Hematopoietic multipotent progenitor cell treated with erythropoietin and hydrocortisone succinate and interleukin-3 and kit ligand, for 8 days (in vitro differentiated cells): ENCODE data around the gene VTI1A.

Experiments used
- DNase-seq: peaks from one replicate; pipeline ENCODE4 v3.0.0-alpha.2; 2015

The VTI1A gene

GRCh38 chr10:112548535-112549276, 101.7 kb downstream of the VTI1A start:
- no peak for DNase-seq

- DNase-seq, result no peak
Measured at GRCh38 chr10:112552593-112553110, 105.6 kb downstream of the VTI1A start.

- no peak for DNase-seq
Measured at GRCh38 chr10:112553315-112553714, 106.3 kb downstream of the VTI1A start.

- DNase-seq, result no peak
Measured at GRCh38 chr10:112554263-112554662, 107.2 kb downstream of the VTI1A start.

- DNase-seq, result no peak
Measured at GRCh38 chr10:112557197-112557596, 110.2 kb downstream of the VTI1A start.

GRCh38 chr10:112558476-112559142, 111.6 kb downstream of the VTI1A start:
- no peak for DNase-seq

GRCh38 chr10:112559349-112559748, 112.3 kb downstream of the VTI1A start:
- DNase-seq, result no peak

GRCh38 chr10:112562122-112562521, 115.1 kb downstream of the VTI1A start:
- DNase-seq, result no peak

- DNase-seq, result no peak
Measured at GRCh38 chr10:112562809-112563663, 116.0 kb downstream of the VTI1A start.

GRCh38 chr10:112564337-112564736, 117.3 kb downstream of the VTI1A start:
- DNase-seq, result no peak

- DNase-seq, result peak; percentile 81
Measured at GRCh38 chr10:112565434-112566053, 118.5 kb downstream of the VTI1A start.

GRCh38 chr10:112570585-112570984, 123.6 kb downstream of the VTI1A start:
- no peak for DNase-seq

- DNase-seq, result no peak
Measured at GRCh38 chr10:112579578-112579977, 132.6 kb downstream of the VTI1A start.

GRCh38 chr10:112580267-112580666, 133.3 kb downstream of the VTI1A start:
- no peak for DNase-seq

GRCh38 chr10:112581921-112582320, 134.9 kb downstream of the VTI1A start:
- no peak for DNase-seq

GRCh38 chr10:112583236-112583939, 136.4 kb downstream of the VTI1A start:
- DNase-seq, result no peak

- no peak for DNase-seq
Measured at GRCh38 chr10:112584276-112584675, 137.3 kb downstream of the VTI1A start.

GRCh38 chr10:112585126-112585525, 138.1 kb downstream of the VTI1A start:
- no peak for DNase-seq

- DNase-seq, result no peak
Measured at GRCh38 chr10:112585960-112586359, 138.9 kb downstream of the VTI1A start.

- no peak for DNase-seq
Measured at GRCh38 chr10:112587729-112588128, 140.7 kb downstream of the VTI1A start.

- no peak for DNase-seq
Measured at GRCh38 chr10:112588225-112588990, 141.4 kb downstream of the VTI1A start.
